HG03039 (cell line): Measurements from ENCODE around the gene BIRC3.
A peak's percentile ranks its signal among the peaks of the same experiment; 100 is the strongest.
"Not testable (repeated sequence)": the region's sequence is repeated elsewhere in the genome, so short reads cannot be mapped to it uniquely, and the experiment has no call there.

Experiments
- ATAC-seq: cut with Tn5 transposase; IDR thresholded peaks from one replicate; pipeline ENCODE4 v1.9.1; 2021; ENCODE audit warnings: mild to moderate bottlenecking, moderate library complexity; ENCODE audit not compliant: unreplicated experiment

Gene BIRC3

GRCh38 chr11:102367364-102367763 is 50.1 kb downstream of the BIRC3 start:
- no peak for ATAC-seq

GRCh38 chr11:102368472-102368871 is 51.2 kb downstream of the BIRC3 start:
- peak; percentile 100 for ATAC-seq

GRCh38 chr11:102374633-102375424 is 57.5 kb downstream of the BIRC3 start:
- not testable (repeated sequence) for ATAC-seq

GRCh38 chr11:102375720-102376399 is 58.6 kb downstream of the BIRC3 start:
- ATAC-seq: no peak

GRCh38 chr11:102377891-102378290 is 60.6 kb downstream of the BIRC3 start:
- ATAC-seq: no peak

- ATAC-seq: no peak
These were observed 61.5 kb downstream of the BIRC3 start for GRCh38 chr11:102378818-102379217.

GRCh38 chr11:102382384-102382783 is 65.1 kb downstream of the BIRC3 start:
- ATAC-seq: no peak

- no peak for ATAC-seq
These were observed 66.6 kb downstream of the BIRC3 start for GRCh38 chr11:102383839-102384238.

- no peak for ATAC-seq
These were observed 67.3 kb downstream of the BIRC3 start for GRCh38 chr11:102384419-102385079.

- ATAC-seq: no peak
These were observed 68.1 kb downstream of the BIRC3 start for GRCh38 chr11:102385085-102386007.

- ATAC-seq: no peak
These were observed 69.0 kb downstream of the BIRC3 start for GRCh38 chr11:102386136-102386734.

GRCh38 chr11:102387043-102387781 is 69.9 kb downstream of the BIRC3 start:
- no peak for ATAC-seq
